Hematopoietic multipotent progenitor cell treated with erythropoietin and hydrocortisone succinate and interleukin-3 and kit ligand, for 17 days (in vitro differentiated cells): ENCODE results near the gene PLXNC1.

Source experiments
- DNase-seq: peaks from one replicate; pipeline ENCODE4 v3.0.0-alpha.2; 2015; ENCODE audit warnings: low spot score

PLXNC1 gene

GRCh38 chr12:94180558-94181296 is 32.4 kb downstream of the PLXNC1 start:
- DNase-seq, result no peak

DNA sequence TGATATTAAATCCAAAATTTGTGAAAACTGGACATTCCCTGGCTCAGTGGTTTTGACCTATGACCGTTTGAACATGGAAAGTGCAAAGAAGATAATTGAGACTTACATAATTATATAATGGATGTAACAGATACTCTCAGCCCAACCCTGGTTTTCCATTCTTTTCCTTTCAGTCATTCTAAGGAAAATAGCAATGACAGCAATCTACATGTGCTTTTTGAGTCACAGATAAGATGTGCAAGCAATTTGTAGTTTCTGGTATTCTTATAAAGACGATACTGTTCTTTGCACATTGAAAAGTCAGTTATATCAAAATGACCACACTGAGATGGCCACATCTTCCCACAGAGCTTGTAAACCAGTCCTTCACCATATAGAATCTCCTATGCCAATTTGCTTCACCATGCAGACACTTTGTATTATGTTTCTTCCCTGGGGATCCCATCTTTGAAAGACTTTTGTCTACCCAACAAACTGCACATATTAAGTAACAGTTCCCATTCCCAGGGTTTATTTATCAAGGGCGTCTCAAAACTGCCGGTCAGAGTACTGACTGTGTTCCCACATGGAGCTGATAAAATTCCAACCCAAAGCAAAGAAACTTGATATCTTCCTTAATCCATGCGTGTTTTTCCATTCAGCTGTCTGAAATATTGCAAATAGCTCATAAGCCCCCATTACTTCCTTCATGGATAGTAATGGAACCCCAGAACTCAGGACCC is 34.8 kb downstream of the PLXNC1 start:
- no peak for DNase-seq

GRCh38 chr12:94183708-94184379 is 35.5 kb downstream of the PLXNC1 start:
- DNase-seq, result no peak

DNA sequence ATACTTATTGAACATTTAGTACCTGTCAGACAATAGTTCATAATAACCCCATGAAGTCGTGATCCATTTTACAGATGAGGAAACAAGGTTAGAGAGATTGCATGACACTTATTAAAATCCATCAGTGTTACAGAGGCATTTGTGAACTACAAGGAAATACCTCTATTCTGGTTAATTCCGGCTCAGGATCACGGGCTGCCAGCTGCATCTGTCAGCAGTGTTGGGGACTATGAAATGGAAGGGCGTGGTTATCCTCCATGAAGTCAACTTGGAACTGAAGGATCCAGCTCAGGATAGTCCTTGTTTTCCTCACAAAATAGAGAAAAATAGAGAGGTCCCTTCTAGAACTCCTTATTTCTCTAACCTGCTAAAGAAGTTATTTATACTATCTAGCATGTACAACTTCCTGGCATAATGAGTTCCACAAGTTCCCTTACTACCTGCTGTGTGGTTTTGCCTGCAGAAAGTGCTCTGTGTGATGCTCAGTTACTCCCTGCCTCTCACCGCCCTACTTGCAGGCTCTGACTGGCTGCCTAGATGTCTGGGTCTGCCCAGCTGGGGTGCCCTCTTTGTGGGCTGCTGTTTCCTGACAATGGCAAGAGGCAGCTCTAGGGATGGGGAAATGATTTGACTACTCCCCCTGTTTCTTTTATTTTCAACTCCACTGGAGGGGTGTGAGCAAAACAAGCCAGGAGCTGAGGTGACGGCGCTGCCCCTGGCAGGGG is 36.8 kb downstream of the PLXNC1 start:
- no peak for DNase-seq

DNA sequence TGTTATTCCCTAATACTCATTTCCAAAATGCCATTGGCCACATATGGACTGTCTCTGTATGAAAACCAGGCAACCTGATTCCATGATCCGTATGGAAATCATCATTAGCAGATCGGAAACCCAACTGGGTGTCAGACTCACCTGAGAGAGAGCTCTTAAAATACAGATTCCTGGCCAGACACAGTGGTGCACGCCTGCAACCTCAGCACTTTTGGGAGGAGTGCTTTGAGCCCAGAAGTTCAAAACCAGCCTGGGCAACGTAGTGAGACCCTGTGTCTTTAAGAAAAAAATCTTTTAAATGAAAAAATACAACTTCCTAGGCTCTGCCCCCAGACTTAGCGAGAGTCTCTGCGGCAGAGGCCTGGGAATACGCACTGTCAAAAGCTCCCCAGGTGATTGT is 37.4 kb downstream of the PLXNC1 start:
- no peak for DNase-seq

DNA sequence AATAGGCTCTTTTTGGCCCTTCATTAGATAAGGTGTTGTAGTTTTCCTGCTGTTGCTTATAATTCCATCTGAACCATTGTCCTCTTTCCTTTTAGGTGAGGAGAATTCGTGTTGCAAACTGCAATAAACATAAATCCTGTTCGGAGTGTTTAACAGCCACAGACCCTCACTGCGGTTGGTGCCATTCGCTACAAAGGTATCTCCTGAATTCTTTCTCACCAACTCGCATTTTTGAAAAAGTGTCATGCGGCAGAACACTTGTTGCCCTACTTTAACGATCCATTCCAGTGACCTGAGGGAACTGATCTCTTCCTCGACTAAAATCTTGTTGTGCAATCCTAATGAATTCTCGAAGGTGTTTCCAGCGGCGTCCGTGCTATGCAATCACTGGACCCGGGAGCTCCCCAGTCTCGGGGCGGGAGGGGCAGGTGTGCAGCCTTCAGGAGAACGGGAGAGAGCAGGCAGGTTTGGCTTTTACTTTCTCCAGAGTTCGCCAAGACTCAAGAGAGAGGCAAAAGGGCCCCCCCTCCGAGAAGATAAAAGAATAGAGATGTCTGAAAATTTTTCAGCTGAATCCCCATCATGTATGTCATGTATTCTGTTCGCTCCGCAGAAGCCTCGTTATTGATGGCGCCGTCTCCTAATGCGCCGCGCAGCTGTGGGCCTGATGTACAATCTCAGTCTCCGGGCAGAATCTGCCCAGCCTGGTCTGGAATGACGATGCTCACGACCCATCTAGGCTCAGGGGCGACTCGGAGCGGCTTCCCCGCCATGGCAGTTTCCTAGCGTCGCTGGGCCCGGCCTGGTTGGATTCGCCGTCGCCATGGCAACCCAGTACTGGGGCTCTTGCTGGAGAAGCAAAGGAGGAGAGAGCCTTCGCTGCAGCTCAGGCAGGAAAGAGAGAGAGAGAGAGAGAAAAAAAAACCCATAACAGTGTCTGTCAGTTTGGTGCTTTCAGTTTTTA is 38.2 kb downstream of the PLXNC1 start:
- no peak for DNase-seq

GRCh38 chr12:94187361-94187760 is 39.0 kb downstream of the PLXNC1 start:
- DNase-seq, result no peak

- no peak for DNase-seq
Observed at GRCh38 chr12:94190623-94191022, 42.2 kb downstream of the PLXNC1 start.

DNA sequence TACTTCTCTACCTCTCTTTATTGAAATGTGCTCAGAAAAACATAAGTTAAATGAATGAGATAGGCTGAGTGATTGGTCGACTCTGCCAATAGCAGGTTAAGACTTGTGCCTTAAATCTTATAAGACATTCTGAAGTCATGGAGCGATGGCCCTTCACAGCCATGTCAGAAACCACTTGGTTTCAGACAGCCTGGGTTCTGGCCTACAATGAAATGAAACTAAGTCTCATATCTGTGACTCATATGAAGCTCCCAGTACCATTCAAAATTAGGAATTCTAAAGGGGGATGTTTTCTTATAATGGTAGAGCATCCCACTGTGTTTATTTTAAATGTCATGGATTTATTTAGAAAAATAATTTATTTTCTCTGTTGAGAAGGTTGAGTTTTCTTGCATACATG is 42.6 kb downstream of the PLXNC1 start:
- DNase-seq, result no peak

DNA sequence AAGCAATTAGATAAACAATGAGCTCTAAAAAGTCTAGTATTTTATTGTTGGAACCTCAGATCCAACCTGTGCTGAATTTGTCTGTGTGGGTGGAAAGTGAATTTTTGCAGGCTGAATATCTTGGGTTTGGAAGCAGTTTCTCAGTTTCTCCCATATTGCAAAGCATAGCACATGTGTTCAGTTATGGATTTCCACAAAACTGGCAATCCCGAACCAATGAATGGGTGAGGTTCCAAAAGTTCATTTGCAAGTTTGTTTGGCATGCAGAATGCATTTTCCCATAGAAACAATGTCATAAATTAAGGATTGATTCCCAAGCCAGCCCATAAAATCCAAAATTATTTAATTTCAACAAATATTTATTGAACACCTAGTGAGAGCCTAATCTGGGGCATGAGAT is 43.4 kb downstream of the PLXNC1 start:
- DNase-seq, result no peak

GRCh38 chr12:94192506-94192905 is 44.1 kb downstream of the PLXNC1 start:
- DNase-seq, result no peak

DNA sequence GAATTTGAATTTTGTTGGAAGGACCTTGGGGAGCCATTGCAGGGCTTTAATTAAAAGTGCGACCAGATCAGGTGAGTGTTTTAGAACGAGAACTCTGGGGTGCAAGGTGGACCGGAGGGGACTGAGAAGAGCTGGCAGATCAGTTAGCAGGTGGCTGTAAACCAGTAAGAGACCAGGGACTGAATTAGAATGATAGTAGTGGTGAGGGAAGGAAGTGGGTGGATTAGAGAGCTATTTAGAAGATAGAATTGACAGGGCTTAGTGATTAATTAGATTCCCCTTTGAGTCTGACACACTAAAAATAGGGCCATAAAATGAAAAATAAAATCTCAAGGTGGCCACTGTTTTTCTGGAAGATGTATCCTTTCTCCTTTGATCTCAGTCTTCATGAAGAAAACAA is 44.8 kb downstream of the PLXNC1 start:
- no peak for DNase-seq

DNA sequence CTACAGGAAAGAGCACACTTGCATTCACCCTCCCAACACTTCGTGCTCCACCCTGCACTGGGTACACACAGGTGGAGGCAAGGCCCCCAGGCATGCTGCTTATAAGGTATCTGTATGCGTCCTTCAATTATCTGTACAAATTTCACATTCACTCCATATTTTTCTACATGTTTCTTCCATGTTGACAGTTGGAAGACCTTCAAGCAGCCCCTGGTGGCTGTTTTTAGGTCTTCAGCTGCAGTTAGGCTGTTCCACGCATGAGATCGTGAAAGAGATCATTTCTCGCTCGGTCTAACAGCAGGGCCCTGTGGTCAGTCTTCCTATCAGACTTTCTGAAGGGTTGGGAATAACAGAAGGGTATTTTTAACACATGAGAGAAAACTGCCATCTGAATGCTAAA is 47.1 kb downstream of the PLXNC1 start:
- no peak for DNase-seq

DNA sequence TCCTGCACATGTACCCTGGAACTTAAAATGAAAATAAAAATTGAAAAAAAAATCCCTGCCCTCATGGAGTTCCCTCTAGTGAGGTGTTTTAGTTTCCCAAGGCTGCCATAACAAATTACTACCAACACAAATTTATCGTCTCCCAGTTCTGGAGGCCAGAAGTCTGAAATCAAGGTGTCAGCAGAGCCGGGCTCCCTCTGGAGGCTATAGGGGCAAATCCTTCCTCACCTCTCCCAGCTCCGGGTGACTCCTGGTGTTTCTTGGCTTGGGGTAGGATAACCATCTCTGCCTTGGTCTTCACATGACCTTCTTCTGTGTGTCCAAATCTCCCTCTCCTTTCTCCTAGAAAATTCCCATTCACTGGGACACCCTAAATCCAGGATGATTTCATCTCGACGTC is 50.1 kb downstream of the PLXNC1 start:
- DNase-seq, result no peak

DNA sequence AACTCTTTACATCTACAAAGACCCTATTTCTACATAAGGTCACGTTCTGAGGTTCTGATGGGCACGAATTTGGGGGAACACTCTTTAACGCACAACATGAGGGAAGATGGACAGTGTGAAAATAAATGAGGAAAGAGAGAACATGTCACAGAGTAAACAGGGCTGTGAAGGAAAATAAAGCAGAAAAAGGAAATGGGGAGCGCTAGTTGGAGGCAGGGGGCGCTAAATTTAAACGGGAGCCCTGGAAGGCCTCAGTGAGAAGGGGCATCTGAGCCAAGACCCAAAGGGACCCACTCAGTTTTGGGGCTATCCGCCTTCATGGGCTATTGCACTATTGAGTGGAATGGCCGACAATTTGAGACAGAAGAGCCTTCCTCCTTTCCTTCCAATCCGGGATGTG is 50.5 kb downstream of the PLXNC1 start:
- DNase-seq, result no peak

DNA sequence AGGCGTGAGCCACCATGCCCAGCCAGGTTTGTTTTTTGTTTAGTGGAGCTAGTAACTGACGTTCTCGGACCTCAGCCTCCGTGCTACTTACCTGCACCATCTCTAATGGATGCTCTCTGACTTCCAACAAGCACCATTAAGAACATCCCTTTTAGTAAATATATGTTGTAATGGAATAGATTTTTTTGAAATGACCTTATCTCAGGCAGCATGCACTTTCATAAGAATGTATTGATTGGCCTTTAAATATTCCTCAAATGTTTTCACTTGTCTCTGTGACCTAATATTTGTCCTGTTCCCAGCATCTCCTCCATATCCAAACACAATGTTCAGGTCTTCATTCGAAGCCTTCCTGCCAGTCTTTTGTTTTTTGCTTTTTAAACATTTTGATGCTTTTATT is 51.7 kb downstream of the PLXNC1 start:
- no peak for DNase-seq

- no peak for DNase-seq
Observed at GRCh38 chr12:94200695-94201094, 52.3 kb downstream of the PLXNC1 start.

DNA sequence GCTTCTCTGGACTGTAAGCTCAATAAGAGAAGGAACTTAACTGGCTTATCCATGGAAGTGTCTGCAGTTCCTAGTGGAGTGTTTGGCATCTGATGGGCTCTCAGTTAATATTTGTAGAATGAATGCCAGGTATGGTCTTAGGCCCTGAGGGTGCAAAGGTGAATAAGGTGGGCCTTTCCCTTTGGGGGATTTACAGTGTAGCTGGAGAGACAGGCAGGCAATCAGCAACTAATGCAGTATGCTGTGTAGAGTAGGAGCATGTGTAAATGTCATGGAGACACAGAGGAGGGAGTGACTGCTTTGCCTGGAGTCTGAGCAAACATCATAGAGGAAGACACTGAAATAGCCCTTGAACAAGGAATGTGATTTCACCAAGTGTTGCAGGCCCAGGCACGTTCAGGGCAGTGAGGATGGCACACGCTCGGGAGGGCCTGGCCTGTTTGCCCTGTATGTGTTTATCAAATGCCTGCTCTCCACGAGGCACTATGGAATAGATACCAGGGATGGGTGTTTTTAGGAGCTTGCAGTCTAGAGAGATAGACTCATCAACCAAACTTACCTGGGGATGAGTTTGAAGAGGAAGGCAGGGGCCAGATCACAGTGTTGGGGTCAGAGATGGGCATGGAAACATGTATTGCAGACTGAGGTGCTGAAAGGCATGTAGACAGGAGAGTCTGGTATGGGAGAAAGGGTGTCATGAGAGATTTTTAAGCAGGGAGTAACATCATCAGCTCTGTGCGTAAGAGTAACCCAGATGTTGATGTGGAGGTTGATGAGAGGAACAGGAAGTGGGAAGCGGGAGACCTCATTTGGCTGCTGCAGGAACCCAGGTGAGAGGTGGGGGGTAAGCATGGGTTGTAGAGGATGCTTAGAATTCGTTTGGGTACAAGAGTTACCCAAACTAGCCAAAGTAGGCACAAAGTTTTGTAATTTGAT is 54.1 kb downstream of the PLXNC1 start:
- DNase-seq, result no peak

DNA sequence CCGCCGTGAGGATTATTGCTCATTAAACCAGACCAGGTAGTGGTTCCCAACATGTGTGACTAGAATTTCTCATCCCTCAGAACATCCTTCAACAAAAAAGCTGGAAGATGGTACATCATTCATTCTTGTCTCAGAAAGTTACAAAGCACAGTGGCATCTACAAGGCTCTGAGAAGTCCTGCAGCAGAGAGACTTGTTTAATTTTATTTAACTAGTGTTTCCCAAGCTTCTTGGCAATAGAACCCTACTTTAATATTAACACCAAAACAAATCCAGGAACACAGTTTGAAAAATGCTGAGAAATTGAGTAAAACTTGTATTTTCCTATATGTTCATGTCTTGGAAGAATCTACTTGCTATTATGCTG is 54.8 kb downstream of the PLXNC1 start:
- DNase-seq, result no peak

DNA sequence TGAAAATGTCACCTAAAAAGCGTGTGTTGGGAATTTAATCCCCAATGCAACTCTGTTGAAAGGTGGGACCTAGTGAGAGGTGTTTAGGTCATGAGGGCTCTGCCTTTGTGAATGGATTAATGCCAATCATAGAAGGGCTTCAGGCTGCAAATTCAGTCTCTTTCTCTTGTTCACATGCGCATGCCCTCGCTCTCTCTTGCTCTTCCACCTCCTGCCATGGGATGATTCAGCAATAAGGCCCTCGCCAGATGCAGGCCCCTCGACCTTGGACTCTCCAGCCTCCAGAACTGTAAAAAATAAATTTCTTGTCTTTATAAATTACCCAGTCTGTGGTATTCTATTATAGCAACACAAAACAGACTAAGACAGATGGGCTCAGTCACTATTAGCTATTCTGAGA is 55.4 kb downstream of the PLXNC1 start:
- no peak for DNase-seq
